Measurements from ENCODE around the gene BRWD1. TPM values are rescaled to one million over a fixed set of nuclear protein-coding genes. Genes with fewer than 3 reads are reported as not detected.

Gene BRWD1
- polyA plus RNA-seq, 2 of the 4 experiments (the other 2 are of a cell fraction): 6.9 to 22.2 TPM

GRCh38 chr21:39204134-39204533 is 109.3 kb downstream of the BRWD1 start:
- ChIA-PET CTCF (interaction anchor here (0.7 kb wide), 1 partner anchor 489 kb away, joined by 4 read pairs; no protein-coding TSS in a partner anchor), POLR2A (interaction anchor here (0.6 kb wide), 1 partner anchor 707 kb away, joined by 3 read pairs; no protein-coding TSS in a partner anchor)
- Histone ChIP-seq H3K4me1 (no peaks in the 10 kb centered on the region), H3K4me2 (no peak overlapping the region), H3K27ac (no peak overlapping the region), H3K4me3 (no peak overlapping the region), H3K9me3 (no peaks in the 10 kb centered on the region)
- WGBS (ENCODE audit: missing lambda C conversion rate): 59% methylated on average over 1 of the region's 1 CpG
- DNase-seq (ENCODE audit: low read depth in 1 of 2, low spot score in 1 of 2): no peak
- no peak for TF ChIP-seq HEYL (CRISPR knock-in tag; IDR thresholded peaks at IDR 0.05)
- no peak for ATAC-seq
- no peak for FAIRE-seq

DNA sequence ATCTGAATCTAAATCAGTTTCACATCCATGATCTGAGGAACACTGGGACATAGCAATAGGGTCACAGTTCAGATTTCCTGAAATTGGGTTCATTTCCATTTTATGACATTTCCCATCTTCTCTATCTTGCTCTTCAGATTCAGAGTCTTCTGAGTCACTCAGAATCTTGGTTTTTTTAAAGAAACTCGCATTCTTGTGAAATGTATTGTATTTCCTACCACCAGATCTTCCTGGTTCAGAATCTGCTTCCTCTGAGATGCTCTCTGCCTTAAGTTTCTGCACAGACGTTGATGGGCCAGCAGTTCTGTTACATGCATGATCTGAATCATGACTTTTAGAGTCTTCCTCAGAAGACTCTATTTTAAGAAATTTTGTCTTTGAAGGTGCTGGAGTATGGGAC is 114.6 kb downstream of the BRWD1 start:
- H3K4me1 ChIP-seq: no peaks in the 10 kb centered on the region
- TF ChIP-seq NPAS2 (CRISPR knock-in tag; IDR thresholded peaks at IDR 0.05; ENCODE audit: borderline replicate concordance) (no peak), KDM1A (IDR thresholded peaks at IDR 0.05; ENCODE audit: low read depth) (no peak), NFE2L2 (conservative IDR thresholded peaks at IDR 0.05; ENCODE audit: low read length) (no peak), HOXB13 (CRISPR knock-in tag; IDR thresholded peaks at IDR 0.05; ENCODE audit: low read depth) (no peak), BCL3 (IDR thresholded peaks at IDR 0.05) (no peak), SMC3 (IDR thresholded peaks at IDR 0.05) (no peak), HMGXB4 (CRISPR knock-in tag; IDR thresholded peaks at IDR 0.05; ENCODE audit: borderline replicate concordance) (no peak), ATOH8 (CRISPR knock-in tag; IDR thresholded peaks at IDR 0.05; ENCODE audit: low read depth) (no peak), CHD4 (IDR thresholded peaks at IDR 0.05; ENCODE audit: borderline replicate concordance) (no peak), MAFK (IDR thresholded peaks at IDR 0.05; ENCODE audit: partially characterized antibody) (no peak), ZNF302 (CRISPR knock-in tag; IDR thresholded peaks at IDR 0.05) (no peak), E2F6 (IDR thresholded peaks at IDR 0.05; ENCODE audit: borderline replicate concordance, low read depth) (no peak), GATA3 (IDR thresholded peaks at IDR 0.05; ENCODE audit: borderline replicate concordance) (no peak)
- ATAC-seq (no peak), DNase-seq (ENCODE audit: low read depth in 1 of 2, low spot score in 1 of 2) (no peak), FAIRE-seq (no peak)
- H3K27ac ChIP-seq: no peak overlapping the region
- no peak overlapping the region for H3K4me2 ChIP-seq
- POLR2A ChIA-PET: no interaction called here
- no peak overlapping the region for H3K4me3 ChIP-seq
- H3K9me3 ChIP-seq: no peaks in the 10 kb centered on the region
- WGBS (ENCODE audit: missing lambda C conversion rate): 83% methylated on average over 2 of the region's 2 CpGs
- CTCF ChIA-PET: no interaction called here

GRCh38 chr21:39197448-39198233 is 115.8 kb downstream of the BRWD1 start:
- WGBS (ENCODE audit: missing lambda C conversion rate): 74% methylated on average over 5 of the region's 5 CpGs
- no peaks in the 10 kb centered on the region for H3K9me3 ChIP-seq
- no peak overlapping the region for H3K27ac ChIP-seq
- DNase-seq (ENCODE audit: low read depth in 1 of 2, low spot score in 1 of 2): no peak
- ChIA-PET POLR2A (no interaction called here), CTCF (no interaction called here)
- H3K4me3 ChIP-seq: no peak overlapping the region
- FAIRE-seq: no peak
- H3K4me1 ChIP-seq: no peaks in the 10 kb centered on the region
- no peak for ATAC-seq
- TF ChIP-seq NR3C1 (IDR thresholded peaks at IDR 0.05): no peak
- TF ChIP-seq RAD21 (conservative IDR thresholded peaks at IDR 0.05 in 1 of 2, IDR thresholded peaks at IDR 0.05 in 1 of 2): no peak
- no peak for TF ChIP-seq EHMT2 (IDR thresholded peaks at IDR 0.05; ENCODE audit: low read depth)
- no peak for TF ChIP-seq CHD2 (IDR thresholded peaks at IDR 0.05; ENCODE audit: low read length, partially characterized antibody)
- TF ChIP-seq PBX3 (IDR thresholded peaks at IDR 0.05): no peak
- TF ChIP-seq KDM1A (IDR thresholded peaks at IDR 0.05; ENCODE audit: low read depth): no peak
- TF ChIP-seq ZC3H11A (IDR thresholded peaks at IDR 0.05): no peak
- H3K4me2 ChIP-seq: no peak overlapping the region

Data from A549 (cell line).